IPS-NIHi7 (cell line): ENCODE results near the gene EEF1E1.
A peak's percentile ranks its signal among the peaks of the same experiment; 100 is the strongest.

Source experiments
- DNase-seq: peaks from one replicate; pipeline ENCODE4 v3.0.0; 2012; ENCODE audit warnings: mixed read lengths; ENCODE audit errors: extremely low spot score

Gene EEF1E1

DNA sequence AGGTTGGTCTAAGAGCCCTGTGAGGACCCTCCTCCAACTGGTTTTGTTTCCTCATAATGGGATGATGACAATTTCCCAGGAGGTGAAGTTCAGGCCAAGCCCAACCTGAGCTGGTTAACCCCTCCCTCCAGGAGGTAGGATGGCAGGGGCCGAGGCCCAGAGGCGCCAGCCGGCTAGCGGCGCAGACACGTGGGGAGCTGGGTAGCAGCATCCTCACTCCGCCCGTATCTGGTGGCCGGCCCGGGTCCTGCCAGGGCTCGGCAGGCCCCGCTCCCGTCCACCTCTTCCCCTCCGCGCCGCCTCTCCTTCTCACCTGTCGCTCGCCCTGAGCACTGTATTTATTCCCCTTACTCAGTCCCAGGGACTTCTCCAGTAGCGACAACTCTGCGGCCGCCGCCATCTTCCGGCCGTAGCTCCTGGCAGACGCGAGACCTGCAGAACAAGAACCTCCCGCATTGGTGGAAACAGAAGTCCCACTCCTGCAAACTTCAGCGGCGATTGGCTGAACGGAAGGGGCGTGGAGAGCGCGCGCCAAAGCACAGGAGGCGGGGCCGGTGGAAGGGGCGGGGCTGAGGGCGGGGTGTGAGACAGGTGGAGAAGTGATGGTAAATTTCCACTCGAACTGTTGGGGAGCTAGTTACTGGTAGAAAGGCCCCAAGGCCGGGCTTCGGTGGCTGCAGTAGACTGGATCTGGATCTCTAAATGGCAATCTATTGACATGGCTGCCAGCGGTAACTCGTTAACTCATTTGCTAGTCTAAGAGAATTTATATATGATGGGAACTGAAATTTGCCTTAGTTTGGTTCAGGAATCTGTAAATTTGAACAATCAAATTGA, at the start of gene EEF1E1:
TSS of gene EEF1E1 (minus strand) at position 427 of the 837 bp plus-strand sequence. CDS start at position 400, 27 bp downstream.
- peak; percentile 98 for DNase-seq

DNA sequence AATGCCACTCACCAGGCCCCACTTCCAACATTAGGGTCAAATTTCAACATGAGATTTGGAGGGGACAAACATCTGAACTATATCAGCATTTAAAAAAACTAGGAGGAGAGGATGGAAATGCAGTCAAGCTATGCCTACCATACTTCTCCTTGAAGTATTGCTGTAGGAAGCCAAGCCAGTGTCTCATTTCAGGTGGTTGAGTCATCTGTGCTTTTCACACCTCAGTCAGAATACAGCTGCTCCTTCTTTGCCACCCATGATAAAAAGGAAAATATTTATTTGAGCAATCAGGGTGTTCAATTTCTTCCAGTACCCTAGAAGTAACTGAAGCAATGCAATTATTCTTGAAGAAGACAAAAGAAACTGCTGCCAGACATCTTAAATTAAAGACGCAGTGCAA, 47.0 kb upstream of the EEF1E1 start:
- DNase-seq = no peak

DNA sequence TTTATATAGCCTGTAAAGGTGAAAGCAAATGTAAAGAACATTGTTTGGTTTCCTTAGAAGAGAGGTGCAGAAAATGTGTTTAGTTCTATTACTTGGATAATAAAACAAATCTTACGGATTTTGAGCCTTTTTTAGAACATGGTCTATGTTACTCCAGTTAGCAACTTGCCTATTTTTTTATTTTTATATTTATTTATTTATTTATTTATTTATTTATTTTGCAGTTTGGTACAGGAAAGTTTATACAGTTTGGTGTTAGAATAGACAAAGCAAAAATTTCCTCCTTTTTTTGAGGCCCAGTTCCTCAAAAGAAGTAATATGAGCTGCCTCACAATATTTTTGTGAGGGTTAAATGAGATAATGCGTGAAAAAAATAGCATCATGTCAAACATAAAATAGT, 41.6 kb upstream of the EEF1E1 start:
- DNase-seq = no peak

DNA sequence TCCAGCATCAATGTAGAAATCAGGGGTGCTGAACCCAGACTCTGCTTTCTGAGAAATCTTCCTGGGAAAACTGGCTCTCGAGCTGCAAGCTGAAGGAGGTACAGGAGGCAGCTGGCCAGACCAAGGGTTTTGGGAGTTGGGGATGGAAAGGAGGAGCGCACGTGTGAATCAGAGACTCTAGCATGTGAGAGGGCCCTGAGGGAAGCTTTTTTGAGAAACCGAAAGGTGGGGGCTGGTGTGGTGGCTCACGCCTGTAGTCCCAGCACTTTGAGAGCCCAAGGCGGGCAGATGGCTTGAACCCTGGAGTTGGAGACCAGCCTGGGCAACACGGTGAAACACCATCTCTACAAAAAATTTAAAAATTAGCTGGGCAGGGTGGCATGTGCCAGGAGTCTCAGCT, 37.1 kb upstream of the EEF1E1 start:
- no peak for DNase-seq

DNA sequence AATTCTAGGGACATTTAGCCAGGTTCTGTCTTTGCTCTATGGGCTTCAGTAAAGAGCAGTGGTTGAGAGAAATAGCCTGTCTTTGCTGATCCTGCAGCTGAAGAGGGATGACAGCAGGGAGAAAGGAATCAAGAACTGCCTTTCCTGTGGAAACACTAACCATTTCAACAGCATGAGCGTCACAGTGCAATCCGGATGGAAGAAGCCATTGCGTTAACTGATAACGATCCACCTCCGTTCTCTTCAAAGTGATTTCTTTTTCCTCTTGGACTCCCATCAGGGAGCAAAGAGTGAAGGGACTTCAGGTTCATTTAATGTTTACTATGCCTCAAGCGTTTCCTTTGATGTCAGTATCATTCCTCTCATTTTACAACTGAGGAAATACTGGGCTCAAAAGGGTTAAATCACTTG, 35.2 kb upstream of the EEF1E1 start:
- DNase-seq = no peak

DNA sequence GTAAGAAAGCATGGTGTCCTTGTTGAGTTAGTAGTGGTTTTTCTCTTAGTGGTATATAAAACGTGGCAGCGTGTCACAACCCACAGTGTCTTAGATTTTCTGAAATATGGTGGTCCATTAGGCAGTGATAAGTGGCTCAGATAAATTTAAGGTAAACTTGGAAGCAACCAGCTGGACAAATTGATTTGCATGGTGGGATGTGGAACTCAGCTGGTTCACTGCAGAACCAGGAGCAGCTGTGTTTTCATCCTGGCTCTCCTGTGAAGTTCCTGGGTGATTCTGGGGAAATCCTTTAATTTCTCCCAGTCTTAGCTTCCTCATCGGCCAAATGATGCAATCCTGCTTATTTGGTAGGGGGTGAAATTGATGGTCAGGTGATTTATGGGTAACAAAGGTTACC, 32.9 kb upstream of the EEF1E1 start:
- no peak for DNase-seq

DNA sequence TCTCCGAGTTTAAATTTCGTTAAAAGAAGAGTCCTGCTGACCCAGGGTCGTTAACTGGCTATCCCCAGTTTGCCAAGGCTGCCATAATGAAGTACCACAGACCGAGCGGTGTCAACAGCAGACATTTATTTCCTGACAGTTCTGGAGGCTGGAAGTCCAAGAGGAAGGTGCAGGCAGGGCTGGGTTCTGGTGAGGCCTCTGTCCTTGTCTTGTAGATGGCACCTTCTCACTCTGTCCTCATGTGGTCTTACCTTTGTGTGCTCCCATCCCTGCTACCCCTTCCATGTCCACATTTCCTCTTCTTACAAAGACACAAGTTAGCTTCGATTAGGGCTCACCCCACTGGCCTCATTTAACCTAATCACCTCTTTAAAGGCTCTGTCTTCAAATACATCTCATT, 29.8 kb upstream of the EEF1E1 start:
- no peak for DNase-seq

DNA sequence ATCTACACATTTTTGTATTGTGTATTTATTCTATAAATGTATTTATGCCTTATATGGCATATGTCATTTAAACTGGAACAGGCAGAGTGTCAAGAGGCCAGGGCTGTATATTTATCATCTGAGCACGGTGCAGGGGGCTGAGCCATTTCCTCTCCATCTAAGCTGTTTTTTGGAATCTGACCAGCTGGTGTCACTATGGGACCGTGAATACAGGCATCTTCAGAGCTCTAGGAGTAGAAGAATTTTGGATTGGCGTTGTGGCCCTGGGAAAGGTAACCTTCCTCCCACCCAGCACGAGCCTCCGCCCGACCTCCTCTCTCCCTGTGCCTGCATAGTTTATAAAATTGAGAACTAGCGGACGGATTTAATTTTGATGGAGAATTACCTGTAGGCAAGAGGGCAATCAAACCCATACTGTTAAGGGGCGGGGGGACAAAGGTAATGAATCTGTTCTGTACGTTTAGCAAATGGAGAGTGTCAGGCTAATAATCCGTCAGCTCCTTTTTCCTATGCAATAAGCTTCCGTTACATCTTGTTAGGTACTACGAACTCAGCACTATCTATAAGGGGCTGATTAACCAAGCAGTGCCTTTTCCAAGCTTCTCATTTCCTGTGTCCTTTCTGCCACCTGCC, 29.0 kb upstream of the EEF1E1 start:
- peak; percentile 79 for DNase-seq

DNA sequence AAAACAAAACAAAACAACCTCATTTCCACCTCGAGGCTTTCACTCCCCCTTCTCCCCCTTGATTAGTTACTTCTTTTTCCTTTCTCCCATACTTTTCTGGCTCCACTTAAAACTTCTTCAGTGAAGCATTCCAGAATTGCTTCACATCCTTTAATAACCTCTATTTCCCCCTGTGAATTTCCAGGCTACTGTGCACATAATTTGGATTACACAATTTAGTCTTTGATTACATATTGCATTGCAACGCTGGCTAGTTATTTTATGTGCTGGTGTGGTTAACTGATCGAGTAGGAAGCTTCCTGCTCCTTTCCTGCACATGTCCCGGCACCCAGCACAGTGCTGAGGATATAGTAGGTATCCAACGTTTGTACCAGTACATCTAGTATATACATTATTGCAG, 28.1 kb upstream of the EEF1E1 start:
- DNase-seq = no peak

DNA sequence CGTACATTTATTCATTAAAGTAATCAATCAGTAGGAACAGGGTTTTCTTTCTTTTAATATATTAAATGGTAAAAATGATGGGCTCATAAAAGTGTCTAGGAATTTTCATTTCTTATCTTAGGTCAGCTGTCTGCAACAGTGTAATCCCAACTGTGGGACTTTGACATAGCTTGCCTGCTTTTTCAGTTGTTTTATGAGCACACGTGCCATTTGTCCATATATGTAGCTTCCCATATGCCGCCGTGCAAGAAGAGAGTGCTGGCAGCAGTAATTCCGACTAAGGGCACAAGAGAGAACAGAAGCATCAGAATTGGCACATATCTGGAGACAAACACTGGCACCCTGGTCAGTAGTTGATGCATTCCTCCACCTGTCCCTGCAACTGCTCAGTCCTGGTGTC, 20.9 kb upstream of the EEF1E1 start:
- DNase-seq = no peak

DNA sequence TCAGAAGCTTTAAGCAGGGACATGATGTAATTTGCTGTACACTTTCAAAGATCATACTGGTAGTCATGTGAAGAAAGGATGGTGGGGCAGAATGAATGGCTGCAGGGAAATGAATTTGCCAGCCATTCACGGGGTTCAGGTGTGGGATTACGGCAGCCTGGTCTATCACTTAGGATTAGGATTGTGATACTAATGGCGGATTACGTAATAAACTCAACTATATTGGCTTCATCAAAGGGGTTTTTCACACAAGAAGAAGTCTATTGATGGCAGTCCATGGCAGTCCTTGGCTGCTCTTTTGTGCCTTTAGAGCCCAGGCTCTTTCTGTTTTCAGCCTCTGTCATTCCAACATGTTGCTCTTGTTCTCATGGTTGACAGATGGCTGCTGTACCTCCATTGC, 12.6 kb upstream of the EEF1E1 start:
- DNase-seq = no peak

DNA sequence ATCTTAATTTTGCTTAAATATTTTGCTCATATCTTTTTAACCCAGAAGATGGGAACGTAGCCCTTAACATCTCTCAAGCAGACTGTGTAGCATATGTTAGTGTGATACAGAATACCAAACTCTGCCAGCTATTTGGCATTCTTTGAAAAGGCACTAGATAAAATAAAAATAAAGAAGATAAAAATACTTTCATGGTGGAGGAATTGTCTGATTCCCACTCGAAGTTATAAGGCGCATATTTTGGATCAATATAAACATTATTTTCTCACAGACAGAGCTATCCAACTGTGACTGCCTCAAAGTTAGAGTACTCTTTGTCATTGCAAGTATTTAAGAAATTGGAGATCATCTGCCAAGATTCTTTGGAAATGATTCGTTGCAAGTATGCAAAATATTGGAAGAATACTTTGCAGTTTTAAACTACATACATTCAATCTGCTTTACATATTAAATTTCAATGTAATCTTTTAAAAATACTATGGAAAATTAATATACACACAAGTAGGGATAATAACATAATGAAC, 10.8 kb upstream of the EEF1E1 start:
- DNase-seq = no peak

DNA sequence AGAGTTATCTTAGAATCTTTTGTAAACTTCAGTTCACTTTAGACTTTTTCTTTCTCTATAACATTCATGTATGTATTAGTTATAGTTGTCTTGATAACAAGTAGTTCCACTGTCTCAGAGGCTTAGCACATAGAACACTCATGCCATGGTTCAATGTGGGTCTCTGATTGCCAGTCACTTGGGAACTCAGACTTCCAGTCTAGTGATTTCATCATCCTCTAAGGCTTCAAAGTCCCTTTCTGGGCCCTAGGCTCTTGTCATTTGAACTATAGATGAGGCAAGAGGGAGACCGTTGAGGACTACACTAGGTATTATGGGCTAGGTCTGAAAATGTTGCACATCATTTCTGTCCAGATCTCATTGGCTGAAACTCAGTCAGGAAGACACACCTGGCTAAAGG, 8.4 kb upstream of the EEF1E1 start:
- no peak for DNase-seq

DNA sequence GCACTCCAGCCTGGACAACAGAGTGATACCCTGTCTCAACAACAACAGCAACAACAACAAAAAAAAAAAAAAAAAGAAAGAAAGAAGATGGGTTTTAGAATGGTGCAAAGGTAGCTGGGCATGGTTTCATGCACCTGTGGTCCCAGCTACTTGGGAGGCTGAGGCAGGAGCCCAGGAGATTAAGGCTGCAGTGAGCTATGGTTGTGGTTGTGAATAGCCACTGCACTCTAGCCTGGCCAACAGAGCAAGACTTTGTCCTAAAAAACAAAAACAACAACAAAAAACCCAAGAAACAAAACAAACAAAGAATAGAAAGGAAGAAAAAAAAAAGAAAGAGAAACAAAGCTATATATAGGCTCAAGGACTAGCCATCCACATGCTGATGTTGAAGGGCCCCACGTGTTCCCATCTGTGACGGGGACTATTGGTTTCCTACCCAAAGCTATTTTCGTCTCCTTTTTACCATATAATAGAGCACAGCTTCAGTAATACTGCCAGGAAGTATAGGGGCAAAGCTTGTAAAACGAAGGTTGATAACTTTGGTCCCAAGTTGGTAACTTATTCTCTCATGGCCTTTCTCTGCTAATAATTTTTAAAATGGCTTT, 7.9 kb upstream of the EEF1E1 start:
- no peak for DNase-seq

DNA sequence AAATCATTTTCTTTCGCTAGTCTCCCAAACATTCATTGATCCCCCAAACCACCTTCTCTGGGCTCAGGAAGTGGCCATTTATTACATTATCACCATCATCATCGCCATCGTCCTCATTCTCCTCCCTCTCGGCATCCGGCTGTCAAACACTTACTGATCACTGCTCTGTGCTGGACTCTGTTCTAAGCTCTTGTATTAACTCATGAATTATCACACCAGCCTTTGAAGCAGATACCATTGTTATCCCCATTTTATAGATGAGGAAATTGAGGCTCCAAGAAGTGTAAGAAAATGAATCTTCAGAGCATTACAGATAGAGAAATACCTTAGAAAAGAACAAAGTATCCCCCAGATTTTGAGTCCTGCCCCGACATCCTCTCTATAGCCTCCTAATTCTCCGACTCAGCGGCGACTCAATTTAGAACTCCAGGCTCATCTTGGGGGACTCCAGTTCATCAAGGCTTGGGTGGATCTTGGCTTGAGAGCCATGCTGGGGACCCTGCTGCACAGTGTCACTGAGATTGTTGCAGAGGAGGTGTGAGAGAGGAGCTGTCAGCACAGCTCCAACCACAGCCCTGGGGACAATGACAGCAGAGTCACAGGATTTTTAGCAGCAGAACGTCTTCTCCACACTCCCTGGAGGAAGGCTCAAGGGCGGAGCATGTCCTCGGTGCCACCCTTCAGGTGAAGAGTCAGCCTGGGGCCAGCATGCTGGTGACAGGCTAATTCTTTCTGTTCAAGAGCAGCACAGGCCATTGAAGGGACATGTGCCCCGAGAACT, 6.6 kb upstream of the EEF1E1 start:
- no peak for DNase-seq

DNA sequence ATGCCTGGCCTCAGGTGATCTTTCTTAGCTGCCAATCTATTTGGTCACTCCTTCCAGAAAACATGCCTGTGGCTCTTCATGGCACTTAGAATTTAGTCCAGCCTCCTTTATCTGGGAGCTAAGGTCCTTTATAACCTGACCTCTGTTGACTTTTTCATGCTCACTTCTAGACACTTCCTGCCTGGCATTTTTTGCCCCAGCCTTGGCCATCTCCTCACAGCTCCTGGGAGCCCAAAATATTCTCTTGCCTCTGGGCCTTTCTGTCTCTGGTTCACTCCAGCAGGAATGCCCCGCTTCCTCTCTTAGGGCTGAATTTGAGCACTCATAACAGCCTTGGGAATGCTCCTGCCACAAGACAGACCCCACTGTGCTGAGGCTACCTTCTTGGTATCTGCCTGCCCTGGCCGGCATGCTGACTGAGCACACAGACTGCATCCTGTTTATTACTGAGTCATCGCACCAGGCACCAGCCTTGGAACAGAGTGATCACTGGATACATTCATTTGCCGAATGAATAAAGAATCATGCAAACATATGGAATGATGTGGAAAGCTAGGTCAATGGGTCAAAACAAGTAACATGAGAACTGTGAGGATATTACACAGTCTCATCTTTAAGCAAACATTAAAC, 5.8 kb upstream of the EEF1E1 start:
- no peak for DNase-seq

DNA sequence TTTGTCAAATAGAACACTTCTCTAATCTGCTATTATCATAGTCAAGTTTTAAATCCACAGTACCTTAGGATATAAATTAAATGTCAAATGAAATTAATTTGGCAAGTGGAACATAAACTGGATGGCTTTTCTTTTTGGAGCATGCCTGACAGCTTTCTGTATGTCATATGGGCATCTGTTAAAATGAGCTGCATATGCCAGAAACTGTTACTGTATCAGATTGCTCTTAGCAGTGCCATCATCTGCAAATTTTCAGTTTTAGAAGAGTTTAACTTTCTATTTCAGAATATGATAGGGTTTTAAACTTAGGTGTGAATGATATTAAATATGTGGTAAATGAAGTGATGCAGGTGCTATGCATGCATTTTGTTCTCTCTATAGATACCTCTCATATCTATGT, 3.4 kb upstream of the EEF1E1 start:
- DNase-seq = no peak

DNA sequence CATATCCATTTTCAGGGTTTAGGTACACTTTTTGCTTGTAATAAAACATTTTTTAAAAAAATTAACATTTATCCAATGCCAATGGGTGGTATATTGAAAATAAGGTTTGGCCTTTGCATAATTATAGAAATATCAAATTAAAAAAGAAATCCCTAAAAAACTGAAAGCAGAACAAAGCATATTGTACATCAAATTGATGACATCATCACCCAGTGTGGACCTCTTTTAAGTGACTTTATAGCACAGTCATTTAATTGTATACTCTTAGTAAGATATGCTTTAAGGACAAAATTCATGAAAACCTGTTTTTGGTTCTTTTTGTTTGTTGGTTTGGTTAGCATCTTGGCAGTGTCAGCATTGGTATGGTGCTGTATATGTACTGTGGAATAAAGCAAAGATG, 1.4 kb upstream of the EEF1E1 start:
- no peak for DNase-seq

DNA sequence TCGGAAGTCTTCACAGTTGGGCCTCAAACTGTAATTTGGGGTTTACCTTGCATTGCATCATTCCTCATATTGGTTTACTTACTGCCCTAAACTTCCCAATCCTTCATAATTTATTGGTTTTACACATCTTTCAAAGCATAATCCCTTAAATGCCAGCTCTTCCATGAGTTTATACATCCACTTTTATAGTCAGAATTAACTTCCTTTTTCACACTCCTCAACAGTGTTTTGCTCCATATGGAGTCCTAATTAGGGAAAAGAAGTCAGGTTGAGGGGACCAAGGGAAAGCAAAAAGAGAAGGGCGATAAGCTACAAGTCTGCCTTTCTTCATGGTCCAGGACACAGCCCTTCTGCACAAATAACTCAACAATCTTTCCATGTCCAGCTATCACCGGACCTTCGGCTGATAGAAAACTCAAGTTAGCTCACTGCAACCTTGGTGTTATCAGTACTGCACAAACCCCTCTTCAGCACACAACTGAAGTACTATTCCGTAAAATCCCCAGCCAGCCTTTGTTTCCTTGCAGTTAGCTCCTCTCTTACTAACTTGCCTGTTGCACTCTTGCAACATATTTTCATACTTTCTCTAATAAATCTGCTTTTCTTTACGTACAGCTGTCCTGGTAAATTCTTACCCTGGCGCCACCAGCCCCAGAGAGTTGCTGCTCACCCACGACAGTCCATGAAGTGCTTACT, 2.0 kb downstream of the EEF1E1 start:
- no peak for DNase-seq

DNA sequence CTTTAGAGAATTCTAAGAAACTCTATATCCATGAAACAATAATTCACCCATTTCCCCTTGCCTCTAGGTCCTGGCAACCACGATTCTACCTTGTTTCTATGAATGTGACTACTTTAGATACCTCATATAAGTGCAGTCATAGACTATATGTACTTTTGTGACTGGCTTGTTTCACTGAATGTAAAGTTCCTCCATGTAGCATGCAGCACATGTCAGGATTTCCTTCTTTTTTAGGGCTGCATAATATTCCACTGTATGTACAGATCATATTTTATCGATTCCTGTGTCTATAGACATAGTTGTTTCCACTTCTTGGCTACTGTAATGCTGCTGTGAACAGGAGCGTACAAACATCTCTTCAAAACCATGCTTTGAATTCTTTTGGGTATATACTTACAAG, 11.7 kb downstream of the EEF1E1 start:
- no peak for DNase-seq

DNA sequence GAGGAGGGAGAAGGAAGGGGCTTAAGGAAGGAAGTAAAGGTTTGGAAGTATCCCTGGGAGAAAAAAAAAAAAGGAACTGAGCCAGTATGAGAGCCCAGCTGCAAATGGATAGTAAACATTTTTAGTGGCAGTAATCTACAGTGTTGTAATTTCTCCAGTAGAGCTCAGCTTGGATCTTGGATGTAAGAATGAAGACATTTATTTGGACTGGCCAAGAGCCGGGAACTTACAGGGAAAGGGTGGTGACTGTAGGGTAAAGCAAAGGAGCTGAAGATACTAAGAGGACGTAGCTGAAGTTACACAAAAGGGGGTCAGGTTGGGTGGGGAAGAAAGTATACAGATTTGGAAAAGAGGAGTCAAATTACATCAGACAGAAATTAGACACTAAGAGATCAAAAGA, 13.5 kb downstream of the EEF1E1 start:
- no peak for DNase-seq
